Erythroblast (primary cell): ENCODE results near the gene SLC46A2.

Experiments
- GATA1 ChIP-seq: IDR thresholded peaks from 2 replicates; pipeline ENCODE4 v1.6.1; 2011; ENCODE audit warnings: low read depth, mild to moderate bottlenecking, control low read depth, low read length, moderate library complexity
- POLR2A ChIP-seq: IDR thresholded peaks from 2 replicates; pipeline ENCODE4 v1.6.1; 2011; ENCODE audit warnings: mild to moderate bottlenecking, low read length

GRCh38 chr9:112917987-112918362 lies 27.3 kb upstream of the SLC46A2 start:
- no peak for TF ChIP-seq POLR2A
- no peak for TF ChIP-seq GATA1
